Upper lobe of left lung (tissue), 4 donors: ENCODE data around the gene MARCHF9.
A peak's percentile ranks its signal among the peaks of the same experiment; 100 is the strongest.

Source experiments
- POLR2AphosphoS5 ChIP-seq, 2 donors: sonication (generic); formaldehyde crosslinking; IDR thresholded peaks; one replicate each; pipeline ENCODE4 v1.5.1; 2017; ENCODE audit warnings: antibody characterized with exemption in 2 of 2
- TF ChIP-seq, protein P1 (sequence below), 6 experiments: fragments of 450-650 bp in 4 of 6; fragments of 200-600 bp in 2 of 6; sonication (generic) in 2 of 6; IDR thresholded peaks; one replicate each; pipeline ENCODE4 v1.5.1; 2016 to 2019; ENCODE audit warnings: antibody characterized with exemption in 6 of 6

DNA sequence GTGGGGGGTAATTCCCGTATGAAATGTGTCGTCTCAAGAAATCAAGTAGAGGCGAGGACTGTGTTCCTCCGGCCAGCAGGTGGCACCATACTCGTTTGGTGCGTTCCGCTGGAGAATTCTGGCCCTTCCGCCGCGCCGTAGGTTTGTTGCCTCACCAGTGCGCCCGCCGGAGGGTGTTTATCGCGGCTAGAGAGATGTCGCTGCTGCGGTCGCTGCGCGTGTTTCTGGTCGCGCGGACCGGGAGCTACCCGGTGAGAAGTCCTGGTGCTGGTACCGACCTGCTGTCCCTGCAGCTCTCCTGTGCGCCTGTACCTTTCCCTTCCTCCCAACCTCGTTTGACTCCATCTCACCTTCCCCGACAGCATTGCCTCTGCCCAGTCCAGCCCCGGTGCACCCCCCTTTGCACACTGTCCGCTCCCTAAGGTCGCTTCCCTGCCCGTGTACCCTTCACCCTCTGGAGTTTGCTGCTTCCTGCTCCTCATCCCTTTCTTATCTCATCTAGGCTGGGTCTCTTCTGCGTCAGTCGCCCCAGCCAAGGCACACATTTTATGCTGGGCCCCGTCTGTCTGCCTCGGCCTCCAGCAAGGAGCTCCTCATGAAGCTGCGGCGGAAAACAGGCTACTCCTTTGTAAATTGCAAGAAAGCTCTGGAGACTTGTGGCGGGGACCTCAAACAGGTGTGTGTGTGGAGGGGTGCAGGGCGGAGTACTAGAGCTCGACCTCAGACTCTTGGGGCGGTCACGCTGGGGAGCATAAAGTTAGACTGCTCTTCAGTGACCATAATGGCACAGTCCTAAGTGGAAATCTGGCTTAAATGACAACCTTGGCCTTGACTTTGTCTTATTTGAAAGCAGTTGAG lies 27.9 kb downstream of the MARCHF9 start, which contains the start of gene TSFM:
- TF ChIP-seq, protein P1, sequence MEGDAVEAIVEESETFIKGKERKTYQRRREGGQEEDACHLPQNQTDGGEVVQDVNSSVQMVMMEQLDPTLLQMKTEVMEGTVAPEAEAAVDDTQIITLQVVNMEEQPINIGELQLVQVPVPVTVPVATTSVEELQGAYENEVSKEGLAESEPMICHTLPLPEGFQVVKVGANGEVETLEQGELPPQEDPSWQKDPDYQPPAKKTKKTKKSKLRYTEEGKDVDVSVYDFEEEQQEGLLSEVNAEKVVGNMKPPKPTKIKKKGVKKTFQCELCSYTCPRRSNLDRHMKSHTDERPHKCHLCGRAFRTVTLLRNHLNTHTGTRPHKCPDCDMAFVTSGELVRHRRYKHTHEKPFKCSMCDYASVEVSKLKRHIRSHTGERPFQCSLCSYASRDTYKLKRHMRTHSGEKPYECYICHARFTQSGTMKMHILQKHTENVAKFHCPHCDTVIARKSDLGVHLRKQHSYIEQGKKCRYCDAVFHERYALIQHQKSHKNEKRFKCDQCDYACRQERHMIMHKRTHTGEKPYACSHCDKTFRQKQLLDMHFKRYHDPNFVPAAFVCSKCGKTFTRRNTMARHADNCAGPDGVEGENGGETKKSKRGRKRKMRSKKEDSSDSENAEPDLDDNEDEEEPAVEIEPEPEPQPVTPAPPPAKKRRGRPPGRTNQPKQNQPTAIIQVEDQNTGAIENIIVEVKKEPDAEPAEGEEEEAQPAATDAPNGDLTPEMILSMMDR (IDR thresholded peaks at IDR 0.05): peak; percentile 87 to 98 (median 92)
- TF ChIP-seq POLR2AphosphoS5 (IDR thresholded peaks at IDR 0.05): peak; percentile 91 to 98
